DLD1 (cell line): ENCODE measurements around the gene C1orf159.
"Not testable (repeated sequence)": the region's sequence is repeated elsewhere in the genome, so short reads cannot be mapped to it uniquely, and the experiment has no call there.

Experiments used
- in situ Hi-C: cut with HindIII; loops from 2 replicates; pipeline ENCODE4 v1.10.0; 2017; ENCODE audit warnings: low sequenced_read_pairs

C1orf159 gene

GRCh38 chr1:1069711-1070676 lies 45.9 kb downstream of the C1orf159 start:
- in situ Hi-C loops = no loop called here

GRCh38 chr1:1069056-1069710 lies 46.7 kb downstream of the C1orf159 start:
- in situ Hi-C loops = no loop called here

- in situ Hi-C loops = no loop called here
These were observed 47.3 kb downstream of the C1orf159 start for GRCh38 chr1:1068517-1069055.

GRCh38 chr1:1067860-1068516 lies 47.9 kb downstream of the C1orf159 start:
- in situ Hi-C loops = no loop called here

GRCh38 chr1:1067284-1067859 lies 48.5 kb downstream of the C1orf159 start:
- in situ Hi-C loops = no loop called here

- in situ Hi-C loops = no loop called here
These were observed 49.2 kb downstream of the C1orf159 start for GRCh38 chr1:1066403-1067283.

GRCh38 chr1:1065940-1066304 lies 50.0 kb downstream of the C1orf159 start:
- in situ Hi-C loops = not testable (repeated sequence)

GRCh38 chr1:1065265-1065939 lies 50.5 kb downstream of the C1orf159 start:
- in situ Hi-C loops = no loop called here

- in situ Hi-C loops = no loop called here
These were observed 51.7 kb downstream of the C1orf159 start for GRCh38 chr1:1063945-1064831.

GRCh38 chr1:1063261-1063944 lies 52.5 kb downstream of the C1orf159 start:
- in situ Hi-C loops = no loop called here

GRCh38 chr1:1062348-1063163 lies 53.3 kb downstream of the C1orf159 start:
- in situ Hi-C loops = no loop called here

- in situ Hi-C loops = no loop called here
These were observed 54.1 kb downstream of the C1orf159 start for GRCh38 chr1:1061682-1062345.

GRCh38 chr1:1060281-1061000 lies 55.4 kb downstream of the C1orf159 start:
- in situ Hi-C loops = no loop called here

GRCh38 chr1:1059494-1060280 lies 56.2 kb downstream of the C1orf159 start:
- in situ Hi-C loops = no loop called here

- in situ Hi-C loops = no loop called here
These were observed 56.9 kb downstream of the C1orf159 start for GRCh38 chr1:1058921-1059493.
